A673 (cell line): ENCODE measurements around the gene ATG12.

Experiments used
- EZH2 ChIP-seq: fragments of 200-600 bp; sonication (generic); IDR thresholded peaks from 2 replicates; pipeline ENCODE4 v1.6.1; 2017; ENCODE audit warnings: borderline replicate concordance, low read depth, mild to moderate bottlenecking, mixed read lengths, antibody characterized with exemption, low read length; ENCODE audit not compliant: poor library complexity, severe bottlenecking
- TF ChIP-seq, protein P1 (sequence below): fragments of 300-800, 200-600 bp; sonication (generic); conservative IDR thresholded peaks from 2 replicates; pipeline ENCODE4 v1.5.1; 2017; ENCODE audit warnings: low read depth, mild to moderate bottlenecking, antibody characterized with exemption, low read length, moderate library complexity, mixed read lengths

DNA sequence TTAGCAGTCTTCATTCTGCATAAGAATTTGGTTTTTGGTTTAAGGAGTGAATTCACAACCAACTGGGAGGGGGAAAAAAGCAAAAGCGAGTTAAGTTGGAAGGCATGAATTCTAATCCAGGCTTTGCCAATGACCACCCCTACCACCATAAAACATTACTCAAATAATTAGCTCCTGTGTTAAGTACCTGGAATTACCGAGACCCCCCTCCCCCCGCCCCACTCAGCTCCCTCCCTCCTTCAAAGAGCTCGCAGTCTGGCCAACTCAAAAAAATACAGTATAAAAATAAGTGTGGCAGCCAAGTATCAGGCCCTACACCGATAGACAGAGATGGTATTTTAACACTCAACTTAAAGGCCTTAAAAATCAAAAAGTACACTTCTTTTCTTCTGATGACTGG is 492 bp downstream of the ATG12 start:
- TF ChIP-seq, protein P1, sequence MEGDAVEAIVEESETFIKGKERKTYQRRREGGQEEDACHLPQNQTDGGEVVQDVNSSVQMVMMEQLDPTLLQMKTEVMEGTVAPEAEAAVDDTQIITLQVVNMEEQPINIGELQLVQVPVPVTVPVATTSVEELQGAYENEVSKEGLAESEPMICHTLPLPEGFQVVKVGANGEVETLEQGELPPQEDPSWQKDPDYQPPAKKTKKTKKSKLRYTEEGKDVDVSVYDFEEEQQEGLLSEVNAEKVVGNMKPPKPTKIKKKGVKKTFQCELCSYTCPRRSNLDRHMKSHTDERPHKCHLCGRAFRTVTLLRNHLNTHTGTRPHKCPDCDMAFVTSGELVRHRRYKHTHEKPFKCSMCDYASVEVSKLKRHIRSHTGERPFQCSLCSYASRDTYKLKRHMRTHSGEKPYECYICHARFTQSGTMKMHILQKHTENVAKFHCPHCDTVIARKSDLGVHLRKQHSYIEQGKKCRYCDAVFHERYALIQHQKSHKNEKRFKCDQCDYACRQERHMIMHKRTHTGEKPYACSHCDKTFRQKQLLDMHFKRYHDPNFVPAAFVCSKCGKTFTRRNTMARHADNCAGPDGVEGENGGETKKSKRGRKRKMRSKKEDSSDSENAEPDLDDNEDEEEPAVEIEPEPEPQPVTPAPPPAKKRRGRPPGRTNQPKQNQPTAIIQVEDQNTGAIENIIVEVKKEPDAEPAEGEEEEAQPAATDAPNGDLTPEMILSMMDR, result no peak
- no peak for TF ChIP-seq EZH2
